Right renal cortex interstitium (tissue), 3 donors: Measurements from ENCODE around the gene TRAF2. TPM values are rescaled to one million over a fixed set of nuclear protein-coding genes. Genes with fewer than 3 reads are reported as not detected.

Experiments used
- DNase-seq, 3 donors: peaks; one replicate each; pipeline ENCODE4 v3.0.0-alpha.2; 2013; ENCODE audit warnings: low read depth in 3 of 3, low spot score in 2 of 3
- polyA plus RNA-seq, 3 donors: library from polyadenylated mRNA; unstranded; fragments of 120-200 nt; gene quantifications; one replicate each; pipeline ENCODE4 v1.2.1, GENCODE V29; 2013; ENCODE audit not compliant: insufficient read length in 3 of 3

The TRAF2 gene
- polyA plus RNA-seq, 3 donors: 10.1 to 14.0 (median 10.1) TPM

DNA sequence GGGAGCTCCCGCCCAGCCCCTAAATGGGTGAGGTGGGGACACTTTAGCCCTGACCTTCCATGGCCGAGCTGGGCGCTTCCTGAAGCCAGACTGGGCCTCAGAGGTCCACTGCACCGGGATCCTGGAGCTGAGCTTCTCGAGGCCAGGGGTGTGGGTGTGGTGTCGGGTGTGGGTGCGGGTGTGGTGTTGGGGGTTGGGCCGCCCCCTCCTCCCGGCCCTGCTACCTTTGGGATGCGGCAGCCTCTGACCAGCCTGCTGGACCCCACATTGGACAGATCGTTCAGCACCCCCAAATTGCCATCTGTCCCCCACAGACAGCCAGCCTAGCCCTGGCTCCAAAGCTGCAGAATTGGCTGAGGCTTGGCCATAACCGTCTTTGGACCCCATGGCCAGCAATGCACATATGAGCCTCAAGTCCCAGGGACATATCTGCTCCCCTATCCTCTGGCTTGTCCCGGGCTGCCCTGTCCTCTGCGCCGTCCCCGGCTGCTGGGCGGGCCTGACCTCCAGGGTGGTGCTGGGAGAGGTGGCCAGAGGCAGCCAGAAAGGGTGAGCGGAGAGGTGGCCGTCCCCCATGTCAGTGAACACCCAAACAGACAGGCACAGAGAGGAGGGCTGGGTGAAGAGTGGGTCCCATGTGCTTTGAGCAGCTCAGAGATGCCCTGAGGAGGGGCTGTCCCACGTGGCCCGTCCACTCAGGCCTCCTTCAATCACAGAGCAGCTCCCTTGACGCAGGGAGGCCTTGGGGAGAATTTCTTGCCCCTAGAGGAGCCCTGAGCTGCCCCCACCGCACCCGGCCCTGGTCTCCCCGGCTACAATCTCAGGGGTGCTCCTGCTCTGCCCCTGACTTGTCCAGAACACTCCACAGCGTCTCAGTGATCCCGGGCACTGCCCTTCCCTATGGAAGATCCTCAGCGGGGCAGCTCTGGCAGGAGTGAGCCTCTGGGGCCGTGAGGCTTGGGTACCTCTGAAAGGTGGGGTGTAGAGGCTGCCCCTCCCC lies 87.6 kb downstream of the TRAF2 start:
- DNase-seq: no peak

DNA sequence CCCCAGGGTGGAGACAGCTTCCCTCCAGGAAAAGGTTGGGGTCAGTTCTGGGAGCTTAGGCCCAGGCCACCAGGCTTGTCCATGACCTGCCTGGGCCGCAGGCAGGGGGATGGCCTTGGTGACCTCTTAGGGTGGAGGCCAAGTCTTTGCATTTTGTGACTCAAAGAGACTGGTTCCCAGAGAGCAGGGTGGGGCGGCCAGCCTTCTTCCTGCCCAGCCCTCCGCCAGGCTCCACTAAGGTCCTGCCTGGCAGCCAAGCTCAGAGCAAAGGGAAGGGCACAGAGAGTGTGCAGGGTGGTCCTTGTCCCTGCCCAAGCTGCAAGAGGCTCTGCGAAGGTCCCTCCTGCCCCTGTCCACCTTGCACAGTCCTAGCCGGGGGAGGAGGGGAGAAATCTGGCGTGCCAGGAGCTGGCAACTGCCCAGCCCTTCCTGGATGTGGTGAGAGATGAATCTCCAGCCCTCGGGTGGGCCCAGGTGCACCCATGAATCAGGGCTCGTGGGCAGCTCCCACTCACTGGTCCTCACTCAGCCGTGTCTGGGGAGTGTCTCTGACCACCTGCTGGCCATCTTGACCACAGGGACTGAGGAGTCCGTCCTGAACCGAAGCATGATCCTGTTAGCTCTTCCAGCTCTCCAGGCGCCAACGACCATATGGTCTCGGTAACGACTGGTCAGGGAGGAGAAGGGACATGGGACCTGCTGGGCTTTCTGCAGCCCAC lies 88.7 kb downstream of the TRAF2 start:
- no peak for DNase-seq

DNA sequence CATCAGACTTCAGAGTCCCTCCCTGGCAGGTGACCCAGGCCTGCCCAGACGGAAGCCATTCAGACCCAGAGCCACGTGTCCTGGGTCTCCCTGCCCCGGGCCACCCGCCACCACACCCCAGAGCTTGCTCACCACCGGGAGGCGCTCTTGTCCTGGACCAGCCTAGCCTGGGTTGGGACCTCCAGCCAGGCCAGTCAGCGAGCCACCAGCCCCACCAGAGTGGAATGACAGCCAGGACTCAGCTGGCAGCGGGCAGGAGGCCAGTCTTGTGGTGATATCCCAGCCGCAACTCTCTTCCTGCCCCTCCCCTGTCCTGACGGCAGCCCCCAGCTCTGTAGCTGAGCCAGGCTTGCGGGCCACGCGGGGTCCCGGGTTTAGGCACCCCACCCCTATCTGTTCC lies 89.3 kb downstream of the TRAF2 start:
- DNase-seq: no peak

Other genes starting within 250 kb of the TRAF2 start
- 10 to 100 TPM; 42.9 to 51.6 (median 48.2) TPM for gene EGFL7, start 223.6 kb upstream of the TRAF2 start, polyA plus RNA-seq
- 10 to 100 TPM; 33.7 to 40.3 (median 34.5) TPM for gene AGPAT2, start 199.1 kb upstream of the TRAF2 start, polyA plus RNA-seq
- gene DIPK1B, start 173.9 kb upstream of the TRAF2 start, polyA plus RNA-seq: 10 to 100 TPM; 25.9 to 31.9 (median 27.3) TPM
- 1 to 10 TPM in 2 of 3 donors, under 1 TPM in 1; 0.93 to 2.3 (median 1.2) TPM for gene LCN10, start 143.6 kb upstream of the TRAF2 start, polyA plus RNA-seq
- not detected for gene LCN6, start 138.0 kb upstream of the TRAF2 start, polyA plus RNA-seq
- under 1 TPM; 0.11 to 0.17 (median 0.16) TPM for gene LCN8, start 128.3 kb upstream of the TRAF2 start, polyA plus RNA-seq
- gene LCN15, start 122.0 kb upstream of the TRAF2 start, polyA plus RNA-seq: under 1 TPM in 1 of 3 donors, not detected in 2; 0.04 TPM
- gene TMEM141, start 95.2 kb upstream of the TRAF2 start, polyA plus RNA-seq: 10 to 100 TPM; 63.2 to 77.7 (median 67.1) TPM
- 1 to 10 TPM; 2.5 to 3.4 (median 2.9) TPM for gene CCDC183, start 90.2 kb upstream of the TRAF2 start, polyA plus RNA-seq
- 10 to 100 TPM; 58.6 to 61.1 (median 59.7) TPM for gene RABL6, start 78.6 kb upstream of the TRAF2 start, polyA plus RNA-seq
- under 1 TPM; 0.54 to 0.80 (median 0.64) TPM for gene AJM1, start 44.0 kb upstream of the TRAF2 start, polyA plus RNA-seq
- 10 to 100 TPM; 59.9 to 76.5 (median 65.2) TPM for gene PHPT1, start 37.1 kb upstream of the TRAF2 start, polyA plus RNA-seq
- gene MAMDC4, start 34.2 kb upstream of the TRAF2 start, polyA plus RNA-seq: 1 to 10 TPM; 3.1 to 4.6 (median 4.3) TPM
- 100 to 1,000 TPM; 349 to 395 (median 374) TPM for gene EDF1, start 20.2 kb upstream of the TRAF2 start, polyA plus RNA-seq
- gene FBXW5, start 58.2 kb downstream of the TRAF2 start, polyA plus RNA-seq: 10 to 100 TPM; 32.5 to 43.5 (median 38.4) TPM
- under 1 TPM; 0.28 to 0.58 (median 0.46) TPM for gene C8G, start 58.7 kb downstream of the TRAF2 start, polyA plus RNA-seq
- 10 to 100 TPM; 13.1 to 18.8 (median 15.9) TPM for gene LCN12, start 65.8 kb downstream of the TRAF2 start, polyA plus RNA-seq
- 10 to 100 TPM; 20.9 to 29.3 (median 25.4) TPM for gene PTGDS, start 91.0 kb downstream of the TRAF2 start, polyA plus RNA-seq
- under 1 TPM; 0.03 to 0.23 (median 0.12) TPM for gene LCNL1, start 96.5 kb downstream of the TRAF2 start, polyA plus RNA-seq
- 10 to 100 TPM; 22.3 to 27.0 (median 24.4) TPM for gene PAXX, start 105.9 kb downstream of the TRAF2 start, polyA plus RNA-seq
- gene CLIC3, start 110.1 kb downstream of the TRAF2 start, polyA plus RNA-seq: under 1 TPM in 2 of 3 donors, not detected in 1; 0.36 to 0.38 TPM
- gene ABCA2, start 141.7 kb downstream of the TRAF2 start, polyA plus RNA-seq: 10 to 100 TPM; 42.0 to 49.0 (median 46.3) TPM
- gene FUT7, start 145.6 kb downstream of the TRAF2 start, polyA plus RNA-seq: under 1 TPM in 1 of 3 donors, not detected in 2; 0.06 TPM
- gene NPDC1, start 159.7 kb downstream of the TRAF2 start, polyA plus RNA-seq: 10 to 100 TPM; 16.3 to 20.1 (median 18.7) TPM
- 1 to 10 TPM; 2.9 to 3.9 (median 3.3) TPM for gene ENTPD2, start 167.5 kb downstream of the TRAF2 start, polyA plus RNA-seq
- 1 to 10 TPM; 5.4 to 6.2 (median 5.9) TPM for gene SAPCD2, start 184.0 kb downstream of the TRAF2 start, polyA plus RNA-seq
- 1 to 10 TPM; 3.5 to 5.4 (median 3.8) TPM for gene UAP1L1, start 191.0 kb downstream of the TRAF2 start, polyA plus RNA-seq
- 10 to 100 TPM; 43.6 to 48.3 (median 47.0) TPM for gene MAN1B1, start 200.5 kb downstream of the TRAF2 start, polyA plus RNA-seq
- gene DPP7, start 228.2 kb downstream of the TRAF2 start, polyA plus RNA-seq: 10 to 100 TPM; 11.8 to 19.8 (median 11.9) TPM